ENCODE results near the gene NINJ1. TPM values are rescaled to one million over a fixed set of nuclear protein-coding genes. Genes with fewer than 3 reads are reported as not detected.
A peak's percentile ranks its signal among the peaks of the same experiment; 100 is the strongest.

Gene NINJ1
- total RNA-seq = 100 to 1,000 TPM in 1 of 2 donors, 10 to 100 TPM in 1; 56.0 to 197 TPM

- Mint-ChIP-seq H3K27me3 (no peaks in the 10 kb centered on the region), H3K9me3 (no peaks in the 10 kb centered on the region), H3K4me1 (peaks cover 32% of the 10 kb centered on the region), H3K36me3 (ENCODE audit: low read depth) (peaks cover 52% of the 10 kb centered on the region), H3K4me3 (peak within 1 kb of the TSS; percentile 96), H3K27ac (peak within 1 kb of the TSS; percentile 94)
- ATAC-seq (replicated peaks) = peak; percentile 85
Observed at GRCh38 chr9:93134015-93134739, at the start of gene NINJ1. Gene NINJ1, minus strand, starts transcription at chr9:93134251. Its CDS starts 34 bp downstream, at chr9:93134217.

- no peak overlapping the region for H3K27ac Mint-ChIP-seq
- no peaks in the 10 kb centered on the region for H3K4me1 Mint-ChIP-seq
- no peaks in the 10 kb centered on the region for H3K9me3 Mint-ChIP-seq
- no peak for ATAC-seq (replicated peaks)
- H3K27me3 Mint-ChIP-seq = peaks cover 18% of the 10 kb centered on the region
- no peaks in the 10 kb centered on the region for H3K36me3 Mint-ChIP-seq (ENCODE audit: low read depth)
- H3K4me3 Mint-ChIP-seq = peak overlapping the region; percentile 64
Observed at GRCh38 chr9:93183131-93183662, 49.1 kb upstream of the NINJ1 start.

GRCh38 chr9:93182572-93182971 is 48.5 kb upstream of the NINJ1 start:
- ATAC-seq (replicated peaks) = no peak
- Mint-ChIP-seq H3K9me3 (no peaks in the 10 kb centered on the region), H3K4me3 (peak overlapping the region; percentile 64), H3K36me3 (ENCODE audit: low read depth) (no peaks in the 10 kb centered on the region), H3K27me3 (peaks cover 18% of the 10 kb centered on the region), H3K4me1 (no peaks in the 10 kb centered on the region), H3K27ac (no peak overlapping the region)

- H3K27ac Mint-ChIP-seq = no peak overlapping the region
- no peaks in the 10 kb centered on the region for H3K9me3 Mint-ChIP-seq
- no peak overlapping the region for H3K4me3 Mint-ChIP-seq
- peaks cover 18% of the 10 kb centered on the region for H3K27me3 Mint-ChIP-seq
- H3K4me1 Mint-ChIP-seq = no peaks in the 10 kb centered on the region
- H3K36me3 Mint-ChIP-seq (ENCODE audit: low read depth) = no peaks in the 10 kb centered on the region
- ATAC-seq (replicated peaks) = no peak
Observed at GRCh38 chr9:93181672-93182435, 47.8 kb upstream of the NINJ1 start.

GRCh38 chr9:93180938-93181337 is 46.9 kb upstream of the NINJ1 start:
- H3K4me1 Mint-ChIP-seq = no peaks in the 10 kb centered on the region
- ATAC-seq (replicated peaks) = no peak
- no peaks in the 10 kb centered on the region for H3K9me3 Mint-ChIP-seq
- no peak overlapping the region for H3K27ac Mint-ChIP-seq
- H3K27me3 Mint-ChIP-seq = peaks cover 18% of the 10 kb centered on the region
- H3K4me3 Mint-ChIP-seq = no peak overlapping the region
- H3K36me3 Mint-ChIP-seq (ENCODE audit: low read depth) = no peaks in the 10 kb centered on the region

- H3K4me3 Mint-ChIP-seq = no peak overlapping the region
- ATAC-seq (replicated peaks) = no peak
- no peaks in the 10 kb centered on the region for H3K4me1 Mint-ChIP-seq
- H3K36me3 Mint-ChIP-seq (ENCODE audit: low read depth) = no peaks in the 10 kb centered on the region
- no peak overlapping the region for H3K27ac Mint-ChIP-seq
- peaks cover 18% of the 10 kb centered on the region for H3K27me3 Mint-ChIP-seq
- H3K9me3 Mint-ChIP-seq = no peaks in the 10 kb centered on the region
Observed at GRCh38 chr9:93178851-93179786, 45.1 kb upstream of the NINJ1 start.

- Mint-ChIP-seq H3K27ac (no peak overlapping the region), H3K9me3 (no peaks in the 10 kb centered on the region), H3K27me3 (peaks cover 12% of the 10 kb centered on the region), H3K36me3 (ENCODE audit: low read depth) (no peaks in the 10 kb centered on the region), H3K4me3 (no peak overlapping the region), H3K4me1 (no peaks in the 10 kb centered on the region)
- ATAC-seq (replicated peaks) = no peak
Observed at GRCh38 chr9:93177676-93178075, 43.6 kb upstream of the NINJ1 start.

- Mint-ChIP-seq H3K4me3 (no peak overlapping the region), H3K9me3 (no peaks in the 10 kb centered on the region), H3K36me3 (ENCODE audit: low read depth) (no peaks in the 10 kb centered on the region), H3K4me1 (no peaks in the 10 kb centered on the region), H3K27ac (no peak overlapping the region), H3K27me3 (peaks cover under 1% of the 10 kb centered on the region)
- ATAC-seq (replicated peaks) = no peak
Observed at GRCh38 chr9:93174976-93175375, 40.9 kb upstream of the NINJ1 start.

GRCh38 chr9:93173365-93174051 is 39.5 kb upstream of the NINJ1 start:
- H3K4me1 Mint-ChIP-seq = no peaks in the 10 kb centered on the region
- no peak overlapping the region for H3K4me3 Mint-ChIP-seq
- H3K36me3 Mint-ChIP-seq (ENCODE audit: low read depth) = no peaks in the 10 kb centered on the region

GRCh38 chr9:93172666-93173364 is 38.8 kb upstream of the NINJ1 start:
- H3K9me3 Mint-ChIP-seq = no peaks in the 10 kb centered on the region
- H3K27ac Mint-ChIP-seq = no peak overlapping the region
- H3K36me3 Mint-ChIP-seq (ENCODE audit: low read depth) = no peaks in the 10 kb centered on the region
- no peak for ATAC-seq (replicated peaks)
- H3K4me1 Mint-ChIP-seq = no peaks in the 10 kb centered on the region
- H3K27me3 Mint-ChIP-seq = no peaks in the 10 kb centered on the region
- no peak overlapping the region for H3K4me3 Mint-ChIP-seq

More at GRCh38 chr9:93173365-93174051, 39.5 kb upstream of the NINJ1 start:
- Mint-ChIP-seq H3K27me3 (no peaks in the 10 kb centered on the region), H3K27ac (no peak overlapping the region), H3K9me3 (no peaks in the 10 kb centered on the region)
- no peak for ATAC-seq (replicated peaks)

GRCh38 chr9:93171261-93171990 is 37.4 kb upstream of the NINJ1 start:
- Mint-ChIP-seq H3K4me3 (no peak overlapping the region), H3K4me1 (no peaks in the 10 kb centered on the region), H3K36me3 (ENCODE audit: low read depth) (no peaks in the 10 kb centered on the region), H3K27me3 (no peaks in the 10 kb centered on the region), H3K9me3 (no peaks in the 10 kb centered on the region), H3K27ac (no peak overlapping the region)
- no peak for ATAC-seq (replicated peaks)

GRCh38 chr9:93170571-93170970 is 36.5 kb upstream of the NINJ1 start:
- ATAC-seq (replicated peaks) = peak; percentile 48
- Mint-ChIP-seq H3K36me3 (ENCODE audit: low read depth) (no peaks in the 10 kb centered on the region), H3K4me3 (no peak overlapping the region), H3K27ac (no peak overlapping the region), H3K9me3 (no peaks in the 10 kb centered on the region), H3K27me3 (no peaks in the 10 kb centered on the region), H3K4me1 (no peaks in the 10 kb centered on the region)

- H3K27ac Mint-ChIP-seq = peak overlapping the region; percentile 65
- no peak overlapping the region for H3K4me3 Mint-ChIP-seq
- no peaks in the 10 kb centered on the region for H3K27me3 Mint-ChIP-seq
- ATAC-seq (replicated peaks) = no peak
- no peaks in the 10 kb centered on the region for H3K4me1 Mint-ChIP-seq
- H3K9me3 Mint-ChIP-seq = no peaks in the 10 kb centered on the region
- H3K36me3 Mint-ChIP-seq (ENCODE audit: low read depth) = no peaks in the 10 kb centered on the region
Observed at GRCh38 chr9:93169444-93169843, 35.4 kb upstream of the NINJ1 start.
